ENCODE results near the gene PSMD9. TPM values are rescaled to one million over a fixed set of nuclear protein-coding genes. Genes with fewer than 3 reads are reported as not detected.

Gene PSMD9
- total and polyA plus RNA-seq, 12 donors: 31.4 to 145 (median 55.7) TPM

DNA sequence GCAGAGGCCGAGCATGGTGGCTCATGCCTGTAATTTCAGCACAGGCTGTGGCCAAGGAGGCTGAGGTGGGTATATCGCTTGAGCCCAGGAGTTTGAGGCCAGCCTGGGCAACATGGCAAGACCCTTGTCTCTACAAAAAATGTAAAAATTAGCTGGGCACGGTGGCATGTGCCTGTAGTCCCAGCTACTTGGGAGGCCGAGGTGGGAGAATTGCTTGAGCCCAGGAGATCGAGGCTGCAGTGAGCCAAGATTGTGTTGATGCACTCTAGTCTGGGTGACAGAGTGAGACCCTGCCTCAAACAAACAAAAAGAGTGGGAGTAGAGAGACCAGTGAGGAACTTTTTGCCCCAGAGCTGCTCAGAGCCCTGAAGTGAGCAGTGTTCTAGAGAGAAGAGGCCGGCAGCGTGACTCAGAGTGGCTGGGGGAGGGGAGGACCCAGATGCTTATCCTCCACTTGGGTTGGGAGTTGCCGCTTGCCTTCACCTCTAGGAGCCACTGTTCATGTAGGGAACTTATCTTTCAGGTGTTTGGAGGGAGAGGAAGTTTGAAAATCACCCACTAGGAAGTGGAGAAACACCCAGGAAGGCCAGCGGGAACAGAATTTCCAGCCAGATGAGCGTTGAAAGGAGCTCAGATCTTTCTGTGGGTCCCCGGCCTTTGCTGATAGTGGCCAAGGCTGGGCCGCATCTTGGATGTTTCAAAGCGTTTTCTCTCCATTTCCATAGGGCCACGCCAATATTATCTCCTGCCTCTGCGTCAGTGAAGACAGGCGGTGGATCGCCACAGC is 45.1 kb downstream of the PSMD9 start:
- no peak for TF ChIP-seq POLR2A (IDR thresholded peaks at IDR 0.05)
- TF ChIP-seq, protein P1, sequence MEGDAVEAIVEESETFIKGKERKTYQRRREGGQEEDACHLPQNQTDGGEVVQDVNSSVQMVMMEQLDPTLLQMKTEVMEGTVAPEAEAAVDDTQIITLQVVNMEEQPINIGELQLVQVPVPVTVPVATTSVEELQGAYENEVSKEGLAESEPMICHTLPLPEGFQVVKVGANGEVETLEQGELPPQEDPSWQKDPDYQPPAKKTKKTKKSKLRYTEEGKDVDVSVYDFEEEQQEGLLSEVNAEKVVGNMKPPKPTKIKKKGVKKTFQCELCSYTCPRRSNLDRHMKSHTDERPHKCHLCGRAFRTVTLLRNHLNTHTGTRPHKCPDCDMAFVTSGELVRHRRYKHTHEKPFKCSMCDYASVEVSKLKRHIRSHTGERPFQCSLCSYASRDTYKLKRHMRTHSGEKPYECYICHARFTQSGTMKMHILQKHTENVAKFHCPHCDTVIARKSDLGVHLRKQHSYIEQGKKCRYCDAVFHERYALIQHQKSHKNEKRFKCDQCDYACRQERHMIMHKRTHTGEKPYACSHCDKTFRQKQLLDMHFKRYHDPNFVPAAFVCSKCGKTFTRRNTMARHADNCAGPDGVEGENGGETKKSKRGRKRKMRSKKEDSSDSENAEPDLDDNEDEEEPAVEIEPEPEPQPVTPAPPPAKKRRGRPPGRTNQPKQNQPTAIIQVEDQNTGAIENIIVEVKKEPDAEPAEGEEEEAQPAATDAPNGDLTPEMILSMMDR (IDR thresholded peaks at IDR 0.05): no peak
- Histone ChIP-seq H3K27me3 (no peaks in the 10 kb centered on the region), H3K4me3 (no peak overlapping the region), H3K36me3 (replicated peaks in 1 of 2) (no peaks in the 10 kb centered on the region), H3K27ac (no peak overlapping the region), H3K4me1 (replicated peaks in 1 of 2) (no peaks in the 10 kb centered on the region), H3K9me3 (replicated peaks in 1 of 3) (no peaks in the 10 kb centered on the region)
- 84 to 92% (median 88%) methylated on average over 17 of the region's 17 CpGs for WGBS, 4 donors
- intact Hi-C loops (cut with DNase I): no loop called here
- DNase-seq: peak in 5 of 7 donors; percentile 27 to 54 (median 38)

DNA sequence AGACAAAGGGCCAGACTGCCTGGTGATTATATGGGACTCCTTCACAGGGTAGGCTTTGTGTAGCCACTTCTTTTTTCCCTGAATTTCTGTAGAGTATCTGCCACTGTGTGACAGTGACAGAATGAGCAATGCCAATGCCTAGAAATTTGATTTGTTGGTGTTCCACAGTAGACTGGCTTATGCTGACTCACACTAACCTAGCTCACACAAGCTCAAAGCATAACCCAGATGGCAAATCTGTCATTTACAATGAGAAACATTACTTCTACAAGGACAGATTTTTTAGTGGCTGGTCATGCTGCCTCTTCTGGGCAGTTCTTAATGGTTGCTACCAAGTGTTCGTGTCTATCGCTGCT is 45.7 kb downstream of the PSMD9 start:
- H3K4me3 ChIP-seq: no peak overlapping the region
- WGBS, 4 donors: 59 to 77% (median 70%) methylated on average over 2 of the region's 2 CpGs
- no peaks in the 10 kb centered on the region for H3K36me3 ChIP-seq (replicated peaks in 1 of 2)
- no peak for TF ChIP-seq POLR2A (IDR thresholded peaks at IDR 0.05)
- TF ChIP-seq, protein P1 (IDR thresholded peaks at IDR 0.05): no peak
- H3K27me3 ChIP-seq: no peaks in the 10 kb centered on the region
- no peak overlapping the region for H3K27ac ChIP-seq
- DNase-seq: no peak
- intact Hi-C loops (cut with DNase I): no loop called here
- no peaks in the 10 kb centered on the region for H3K9me3 ChIP-seq (replicated peaks in 1 of 3)
- no peaks in the 10 kb centered on the region for H3K4me1 ChIP-seq (replicated peaks in 1 of 2)

DNA sequence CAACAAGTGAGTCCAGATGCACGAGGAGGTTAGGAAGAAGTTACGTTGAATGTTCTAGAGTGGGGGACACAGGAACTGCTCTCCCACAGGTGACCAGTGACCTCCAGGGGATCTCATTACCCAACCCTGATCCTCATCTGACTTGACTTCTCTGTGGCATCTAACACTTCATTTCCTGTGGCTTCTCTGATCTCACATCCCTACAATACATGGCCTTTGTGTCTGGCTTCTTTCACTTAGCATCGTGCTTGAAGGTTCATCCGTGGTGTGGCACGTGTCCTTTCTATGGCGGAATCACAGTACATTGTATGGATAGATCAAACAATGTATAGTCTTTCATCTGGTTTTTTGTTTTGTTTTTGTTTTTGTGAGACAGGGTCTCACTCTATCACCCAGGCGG is 49.1 kb downstream of the PSMD9 start:
- H3K27ac ChIP-seq: no peak overlapping the region
- H3K4me3 ChIP-seq: no peak overlapping the region
- H3K36me3 ChIP-seq (replicated peaks in 1 of 2): no peaks in the 10 kb centered on the region
- intact Hi-C loops (cut with DNase I): no loop called here
- no peak for DNase-seq
- H3K9me3 ChIP-seq (replicated peaks in 1 of 3): no peaks in the 10 kb centered on the region
- H3K4me1 ChIP-seq (replicated peaks in 1 of 2): no peaks in the 10 kb centered on the region
- WGBS, 4 donors: 94 to 97% (median 95%) methylated on average over 7 of the region's 7 CpGs
- no peaks in the 10 kb centered on the region for H3K27me3 ChIP-seq
- no peak for TF ChIP-seq POLR2A (IDR thresholded peaks at IDR 0.05)
- TF ChIP-seq, protein P1 (IDR thresholded peaks at IDR 0.05): no peak

DNA sequence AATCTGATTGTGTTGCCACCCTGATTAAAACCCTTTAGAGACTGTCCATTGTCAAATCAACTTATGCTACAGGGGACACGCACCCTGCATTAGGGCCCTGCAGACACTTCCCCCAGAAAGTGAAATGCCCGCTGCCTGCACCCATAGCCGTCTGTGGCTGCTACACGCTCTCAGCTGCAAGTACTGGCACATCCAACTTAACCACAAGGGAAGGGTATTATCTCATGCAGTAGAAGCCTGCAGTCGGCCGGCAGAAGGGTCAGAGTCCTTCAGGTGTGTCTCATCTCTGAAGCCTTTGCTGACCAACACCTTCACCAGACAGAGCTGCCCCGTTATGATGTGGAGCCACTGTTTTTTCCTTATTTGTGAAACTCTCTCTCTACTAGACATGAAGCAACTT is 50.6 kb downstream of the PSMD9 start:
- 59 to 83% (median 69%) methylated on average over 7 of the region's 7 CpGs for WGBS, 4 donors
- Histone ChIP-seq H3K27ac (no peak overlapping the region), H3K27me3 (no peaks in the 10 kb centered on the region), H3K9me3 (replicated peaks in 1 of 3) (no peaks in the 10 kb centered on the region), H3K4me3 (no peak overlapping the region), H3K4me1 (replicated peaks in 1 of 2) (no peaks in the 10 kb centered on the region), H3K36me3 (replicated peaks in 1 of 2) (no peaks in the 10 kb centered on the region)
- intact Hi-C loops (cut with DNase I): no loop called here
- DNase-seq: no peak
- no peak for TF ChIP-seq POLR2A (IDR thresholded peaks at IDR 0.05)
- TF ChIP-seq, protein P1 (IDR thresholded peaks at IDR 0.05): no peak

Data from adrenal gland (tissue), 12 donors.